Activated gamma-delta T cell treated with Interleukin-2 at 50 U/mL for 16 hours (primary cell): ENCODE results near the gene TGFA.

Experiments used
- DNase-seq: peaks from one replicate; pipeline ENCODE4 v3.0.0-alpha.2; 2020

The TGFA gene

GRCh38 chr2:70411483-70412125, 142.0 kb downstream of the TGFA start:
- no peak for DNase-seq

DNA sequence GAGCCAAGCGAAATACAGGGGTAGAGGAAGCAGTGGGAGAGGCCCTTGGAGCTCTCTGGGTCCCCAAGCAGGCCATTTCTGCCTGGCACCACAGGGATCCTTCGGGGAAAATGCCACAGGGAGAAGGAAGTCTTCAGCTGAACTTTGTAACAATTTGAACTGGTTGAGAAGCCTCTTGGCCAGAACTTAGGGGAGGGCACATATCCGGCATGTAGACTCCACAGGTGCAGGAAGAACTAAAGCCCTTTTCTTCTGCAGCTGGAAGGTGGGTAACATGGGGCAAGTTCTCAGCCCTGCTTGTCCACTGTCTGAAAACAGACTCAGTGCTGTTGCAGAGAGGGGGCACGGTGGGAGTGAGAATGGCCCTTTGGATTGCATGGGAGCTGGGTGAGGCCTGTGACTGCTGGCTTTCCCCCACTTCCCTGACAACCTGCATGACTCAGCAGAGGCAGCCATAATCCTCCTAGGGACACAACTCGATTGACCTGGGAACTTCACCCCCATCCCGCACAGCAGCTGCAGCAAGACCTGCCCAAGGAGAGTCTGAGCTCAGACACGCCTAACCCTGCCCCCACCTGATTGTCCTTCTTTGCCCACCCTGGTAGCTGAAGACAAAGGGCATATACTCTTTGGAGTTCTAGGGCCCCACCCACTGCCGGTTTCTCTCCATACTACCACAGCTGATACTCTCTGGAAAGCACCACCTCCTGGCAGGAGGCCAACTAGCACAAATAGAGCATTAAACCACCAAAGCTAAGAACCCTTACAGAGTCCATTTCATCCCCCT, 150.2 kb downstream of the TGFA start:
- no peak for DNase-seq

DNA sequence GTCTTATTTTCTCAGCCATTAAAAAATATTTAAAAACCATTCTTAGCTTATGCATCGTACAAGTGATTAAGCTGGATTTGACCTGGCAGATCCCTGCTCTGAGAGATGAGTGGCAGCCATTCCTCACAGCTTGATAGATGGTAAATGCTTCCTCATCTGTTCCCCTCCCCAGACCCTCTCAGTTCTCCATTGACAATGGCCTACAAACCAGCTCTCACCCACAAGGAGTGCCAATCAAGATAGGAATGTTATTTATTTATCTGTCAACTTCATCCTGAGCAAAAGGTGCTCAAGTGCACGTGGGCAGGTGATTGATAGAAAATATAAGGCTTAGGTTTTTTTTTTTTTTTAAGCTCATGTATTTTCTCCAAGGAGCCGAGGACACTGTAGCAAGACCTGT, 153.1 kb downstream of the TGFA start:
- no peak for DNase-seq

- DNase-seq = no peak
Observed at GRCh38 chr2:70399046-70399445, 154.6 kb downstream of the TGFA start.
